Adipose tissue (tissue), 3 donors: Measurements from ENCODE around the gene CCDC34. TPM values are rescaled to one million over a fixed set of nuclear protein-coding genes. Genes with fewer than 3 reads are reported as not detected.

Experiments used
- H3K27ac ChIP-seq: one replicate; pipeline ENCODE4 v1.5.1; 2013; ENCODE audit warnings: low read depth, low read length
- WGBS, 3 donors: extraction: QIAGEN DNeasy Blood & Tissue Kit; methylation state at CpG; one replicate each; pipeline ENCODE4 v1.1.7; 2013; 5-methylcytosine and 5-hydroxymethylcytosine counted together
- polyA plus RNA-seq, 3 donors: library from polyadenylated mRNA; stranded (reverse); fragments of 200-250 nt; gene quantifications; one replicate each; pipeline ENCODE4 v1.2.3, GENCODE V29; 2013
- donor health status: healthy with polysubstance abuse.
- donor health status: Bipolar disorder and iron deficiency.
- donor health status: healthy.

Gene CCDC34
- polyA plus RNA-seq, 3 donors: 2.8 to 5.8 (median 3.6) TPM

DNA sequence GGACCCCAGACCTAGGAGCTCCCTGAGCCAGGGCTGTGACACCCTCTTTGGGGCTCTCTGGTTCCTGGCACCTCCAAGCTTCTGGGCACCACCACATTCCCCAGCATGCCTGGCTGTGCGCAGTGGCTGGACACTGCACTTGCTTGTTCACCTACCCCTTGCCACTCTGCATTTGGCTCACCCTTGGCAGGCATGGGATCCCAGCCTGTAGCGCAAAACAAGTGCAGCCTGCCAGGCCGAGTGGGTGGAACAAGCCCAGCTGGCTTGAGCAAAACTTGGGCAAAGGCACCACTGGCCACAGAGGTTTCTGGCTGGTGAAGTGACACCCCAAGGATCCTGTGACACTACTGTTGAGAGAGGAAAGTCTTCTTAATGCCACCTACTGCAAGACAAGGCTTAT is 57.3 kb downstream of the CCDC34 start:
- H3K27ac ChIP-seq: no peak overlapping the region
- 83 to 93% (median 90%) methylated on average over 3 of the region's 3 CpGs for WGBS, 3 donors

DNA sequence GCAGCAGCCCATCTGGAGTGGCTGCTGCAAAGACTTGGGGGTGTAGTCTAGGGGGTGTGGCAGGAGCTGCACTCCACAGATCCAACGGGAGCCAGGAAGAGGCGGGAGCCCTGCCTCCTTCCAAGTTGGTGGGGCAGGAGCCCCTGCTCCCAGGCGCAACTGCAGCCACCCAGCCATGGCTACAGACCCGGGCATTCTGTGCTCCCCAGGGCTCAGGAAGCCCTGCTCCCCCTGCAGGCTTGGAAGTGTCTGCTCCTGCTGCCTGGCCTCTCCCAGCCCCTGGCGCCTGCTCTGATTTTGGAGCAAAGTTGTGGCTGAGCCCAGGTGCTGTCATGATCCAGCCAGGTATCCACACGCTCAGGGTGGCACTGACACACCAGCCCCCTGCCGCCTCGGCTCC is 58.5 kb downstream of the CCDC34 start:
- no peak overlapping the region for H3K27ac ChIP-seq
- whole genome bisulfite sequencing, 3 donors: 92 to 95% (median 94%) methylated on average over 8 of the region's 8 CpGs

DNA sequence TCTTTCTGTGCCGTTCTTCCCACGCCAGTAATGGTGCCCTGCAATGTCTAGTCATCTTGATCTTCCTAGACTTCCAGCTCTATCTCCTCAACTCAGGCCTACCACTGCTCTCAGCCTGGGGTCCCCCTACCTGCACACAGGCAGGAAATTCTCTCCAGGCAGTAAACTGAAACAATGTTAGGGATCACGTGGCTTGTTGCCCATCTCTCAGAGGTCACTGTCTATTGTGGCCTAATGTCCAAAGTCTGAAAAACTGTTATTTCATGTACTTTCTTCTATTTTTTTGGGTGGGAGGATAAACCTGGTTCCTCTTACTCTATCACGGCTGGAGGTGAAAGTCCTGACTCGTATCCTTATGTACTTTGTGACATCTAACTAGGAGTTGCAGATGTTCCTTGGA is 59.1 kb downstream of the CCDC34 start:
- 71 to 90% (median 86%) methylated on average over 5 of the region's 5 CpGs for WGBS, 3 donors
- no peak overlapping the region for H3K27ac ChIP-seq

DNA sequence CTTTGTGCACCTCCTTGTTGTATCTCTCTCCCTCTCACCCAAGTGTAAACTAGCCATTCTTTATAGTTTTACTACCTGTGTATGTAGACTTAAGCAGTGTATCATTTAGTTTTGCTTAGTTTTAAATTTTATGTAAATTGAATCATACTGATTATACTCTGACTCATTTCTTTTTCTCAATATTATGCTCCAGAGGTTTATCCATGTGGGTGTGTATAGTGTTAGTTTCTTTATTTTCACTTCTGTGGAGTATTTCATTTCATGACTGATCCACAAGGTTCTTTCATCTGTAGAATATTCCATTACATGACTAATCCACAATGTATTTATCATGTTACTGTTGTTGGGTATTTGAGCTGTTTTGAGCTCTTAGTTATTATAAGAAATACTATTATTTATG is 62.0 kb downstream of the CCDC34 start:
- no peak overlapping the region for H3K27ac ChIP-seq

DNA sequence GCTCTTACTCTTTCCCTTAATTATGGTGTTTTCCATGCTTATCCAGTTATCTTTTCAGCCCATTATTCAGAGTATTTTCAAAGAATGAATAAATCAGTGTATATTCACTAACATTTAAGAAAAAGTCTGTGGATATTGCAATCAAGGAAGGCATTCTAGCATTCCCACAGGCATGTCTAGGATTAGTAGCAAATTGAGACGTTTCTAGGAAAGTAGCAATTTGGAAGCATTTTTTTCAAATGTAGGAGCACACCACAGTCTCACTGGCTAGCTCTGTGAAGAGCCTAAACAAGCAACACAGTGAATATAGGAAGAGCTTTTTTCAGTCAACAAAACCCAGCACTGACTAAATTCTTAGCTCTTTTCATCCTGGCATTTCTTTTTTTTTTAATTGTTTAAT is 65.4 kb downstream of the CCDC34 start:
- H3K27ac ChIP-seq: no peak overlapping the region
- 47 to 65% (median 55%) methylated on average over 1 of the region's 1 CpG for WGBS, 3 donors

DNA sequence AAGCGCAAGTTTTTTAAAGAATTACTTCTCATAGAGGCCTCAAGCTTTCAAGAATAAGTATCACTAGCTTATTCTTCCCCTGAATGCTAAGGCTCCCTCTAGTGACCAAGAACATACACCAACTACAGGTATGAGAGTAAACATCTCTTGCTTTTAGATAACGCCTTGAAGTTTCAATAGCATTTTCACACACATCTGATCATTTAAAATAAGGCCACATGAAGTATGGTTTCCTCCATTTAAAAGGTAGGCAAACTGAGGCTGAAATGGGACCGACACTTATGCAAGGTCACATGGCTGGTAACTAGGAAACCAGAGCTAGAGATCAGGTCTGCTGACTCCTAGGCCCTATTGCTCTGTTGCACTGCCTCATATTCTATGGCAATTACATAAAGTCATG is 66.5 kb downstream of the CCDC34 start:
- no peak overlapping the region for H3K27ac ChIP-seq
- WGBS, 3 donors: 27 to 64% (median 57%) methylated on average over 3 of the region's 3 CpGs

DNA sequence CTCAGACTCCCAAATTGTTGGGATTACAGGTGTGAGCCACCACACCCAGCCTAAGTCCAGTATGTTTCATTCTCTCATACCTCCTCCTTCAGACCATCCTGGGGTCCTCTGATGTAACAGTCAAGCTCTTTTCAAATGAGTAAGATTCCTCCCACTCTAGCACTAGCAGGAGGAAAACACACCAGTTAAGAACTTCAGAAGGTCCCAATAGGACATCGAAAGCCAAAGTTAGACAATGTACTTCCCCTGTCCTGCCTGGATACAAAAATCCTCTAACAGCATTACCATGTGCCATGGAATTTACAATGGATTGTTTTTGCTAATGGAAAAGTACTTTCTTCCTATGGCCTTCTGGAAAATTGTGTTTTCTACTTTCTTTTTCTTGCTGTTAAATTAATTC is 67.1 kb downstream of the CCDC34 start:
- 84 to 92% (median 86%) methylated on average over 1 of the region's 1 CpG for WGBS, 3 donors

DNA sequence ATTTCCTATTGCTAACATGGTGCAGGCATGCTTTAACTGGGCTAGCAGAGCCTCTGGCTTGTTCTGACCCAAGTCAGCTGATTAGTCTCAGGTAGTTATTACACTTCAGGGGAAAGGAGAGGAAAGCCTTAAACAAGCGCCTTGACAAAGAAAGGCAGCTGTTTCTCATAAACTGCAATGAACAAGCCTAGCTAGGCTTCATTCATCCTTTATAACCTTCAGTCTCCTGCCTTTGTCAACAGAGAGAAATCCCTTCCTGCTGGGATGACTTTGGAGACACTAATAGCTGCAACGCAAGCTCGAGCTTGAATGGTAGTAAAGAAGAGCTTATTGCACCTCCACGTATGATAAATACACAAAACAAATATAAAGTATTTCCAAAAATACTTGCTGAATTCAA is 68.4 kb downstream of the CCDC34 start:
- WGBS, 3 donors: 86 to 95% (median 87%) methylated on average over 4 of the region's 4 CpGs
- no peak overlapping the region for H3K27ac ChIP-seq

More for the DNA sequence above, 67.1 kb downstream of the CCDC34 start:
- no peak overlapping the region for H3K27ac ChIP-seq

DNA sequence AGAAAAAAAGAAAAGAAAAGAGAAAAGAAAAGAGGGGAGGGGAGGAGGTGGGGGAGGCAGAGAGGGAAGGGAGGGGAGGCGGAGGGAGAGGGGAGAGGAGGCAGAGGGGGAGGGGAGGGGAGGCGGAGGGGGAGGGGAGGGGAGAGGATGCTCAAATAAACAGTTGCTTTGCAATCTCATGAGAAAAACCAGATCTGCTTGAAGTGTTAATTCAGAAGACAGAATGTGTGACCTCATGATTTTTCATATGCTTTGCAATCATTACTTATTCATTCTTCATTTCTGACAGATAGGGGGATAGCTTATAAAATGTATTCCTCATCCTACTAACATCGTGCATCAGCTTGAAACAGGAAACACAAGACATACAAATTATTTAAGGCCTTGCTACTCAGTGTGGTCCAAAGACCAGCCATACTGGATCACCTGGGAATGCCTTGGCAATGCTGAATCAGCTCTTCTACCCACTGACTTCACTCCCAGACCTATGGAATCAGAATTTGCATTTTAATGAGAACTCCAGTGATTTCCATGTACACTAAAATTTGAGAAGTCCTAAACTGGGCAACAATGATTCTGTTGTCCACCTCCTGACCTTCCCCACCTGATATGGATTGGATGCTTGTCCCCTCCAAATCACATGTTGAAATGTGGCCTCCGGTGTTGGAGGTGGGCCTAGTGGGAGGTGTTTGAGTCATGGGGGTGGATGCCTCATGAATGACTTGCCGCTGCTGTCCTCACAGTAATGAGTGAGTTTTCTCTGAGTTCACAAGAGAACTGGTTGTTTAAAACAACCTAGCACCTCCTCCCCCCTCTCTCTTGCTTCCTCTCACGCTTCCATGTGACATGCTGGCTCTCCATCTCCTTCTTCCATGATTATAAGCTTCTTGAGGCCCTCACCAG is 69.2 kb downstream of the CCDC34 start:
- WGBS, 3 donors: 73 to 89% (median 82%) methylated on average over 6 of the region's 6 CpGs
- H3K27ac ChIP-seq: no peak overlapping the region

DNA sequence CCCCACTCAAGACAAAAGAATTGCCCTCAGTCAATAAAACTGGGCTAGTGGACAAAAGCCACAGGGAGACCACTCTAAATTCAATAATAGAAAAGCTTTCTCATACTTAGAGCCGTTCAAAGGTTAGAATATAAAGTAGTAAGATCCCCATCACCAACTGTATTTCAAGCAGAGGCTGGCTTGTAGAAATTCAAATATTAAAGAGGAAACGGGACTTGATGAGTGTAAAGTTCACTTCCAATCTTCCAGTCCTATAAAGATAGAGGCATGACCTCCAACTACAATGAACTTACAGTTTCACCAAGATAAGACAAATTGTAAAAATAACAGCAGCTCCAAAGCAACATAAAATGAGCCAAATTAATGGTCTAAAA is 70.4 kb downstream of the CCDC34 start:
- no peak overlapping the region for H3K27ac ChIP-seq

DNA sequence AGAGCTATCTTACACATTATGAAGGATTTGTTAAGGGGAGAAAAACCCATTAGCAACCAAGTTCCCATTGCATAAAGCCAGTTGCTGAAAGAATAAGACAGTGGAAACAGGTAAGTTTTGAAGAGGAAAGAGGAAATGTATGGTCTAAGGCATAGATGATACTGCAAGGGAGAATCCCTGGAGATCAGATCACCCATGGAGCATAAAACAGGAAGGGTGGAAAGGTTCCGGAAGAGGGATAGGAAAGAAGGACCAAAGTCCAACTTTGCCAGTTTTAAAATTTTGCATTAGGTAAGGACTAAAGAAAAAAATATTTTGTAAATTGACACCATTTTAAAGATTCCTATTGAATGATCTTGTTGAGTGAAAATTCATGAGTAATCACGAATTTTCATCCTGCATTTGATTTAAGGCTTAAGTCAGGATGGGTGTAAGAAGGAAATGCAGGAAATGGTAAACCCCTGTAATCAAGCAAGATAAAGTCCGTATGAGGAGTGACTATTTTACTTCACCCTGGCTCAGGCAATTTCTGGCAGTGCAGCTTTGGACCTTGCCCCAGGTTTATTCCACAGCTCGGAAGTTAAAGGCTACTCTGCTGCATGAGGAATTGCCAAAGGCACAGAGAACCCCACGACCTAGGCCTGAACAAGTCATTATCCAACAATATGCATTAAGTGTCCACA is 70.9 kb downstream of the CCDC34 start:
- 46 to 63% (median 58%) methylated on average over 5 of the region's 5 CpGs for WGBS, 3 donors
- H3K27ac ChIP-seq: no peak overlapping the region

More for the DNA sequence above, 70.4 kb downstream of the CCDC34 start:
- WGBS, 3 donors: 38 to 72% (median 41%) methylated on average over 2 of the region's 2 CpGs

DNA sequence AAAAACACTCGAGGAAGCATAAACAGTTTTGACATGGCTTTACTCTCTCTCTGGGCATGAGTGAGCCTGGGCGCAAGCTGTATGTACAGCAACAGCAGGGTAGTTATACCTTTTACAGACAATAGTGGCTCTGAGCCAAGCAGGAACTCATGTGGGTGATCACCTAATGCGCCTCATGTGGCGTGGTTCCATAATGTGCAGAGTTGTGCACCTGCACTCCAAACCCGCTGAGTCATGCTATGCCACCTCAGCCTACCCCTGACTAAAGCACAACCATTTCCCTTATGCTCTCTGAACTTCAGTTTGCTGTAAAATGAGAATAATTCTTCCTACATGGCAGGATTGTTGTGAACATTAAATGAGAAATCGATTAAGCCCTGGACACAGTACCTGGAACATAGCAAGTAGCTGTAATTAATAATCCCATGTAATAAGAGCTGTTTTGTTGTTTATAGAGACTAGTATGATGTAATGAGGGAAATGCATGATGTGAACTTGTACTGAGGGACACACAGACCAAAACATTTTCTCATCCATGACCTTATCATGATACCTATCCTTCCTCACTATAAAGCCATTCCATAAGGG is 71.6 kb downstream of the CCDC34 start:
- 87 to 98% (median 92%) methylated on average over 6 of the region's 6 CpGs for whole genome bisulfite sequencing, 3 donors
- no peak overlapping the region for H3K27ac ChIP-seq

DNA sequence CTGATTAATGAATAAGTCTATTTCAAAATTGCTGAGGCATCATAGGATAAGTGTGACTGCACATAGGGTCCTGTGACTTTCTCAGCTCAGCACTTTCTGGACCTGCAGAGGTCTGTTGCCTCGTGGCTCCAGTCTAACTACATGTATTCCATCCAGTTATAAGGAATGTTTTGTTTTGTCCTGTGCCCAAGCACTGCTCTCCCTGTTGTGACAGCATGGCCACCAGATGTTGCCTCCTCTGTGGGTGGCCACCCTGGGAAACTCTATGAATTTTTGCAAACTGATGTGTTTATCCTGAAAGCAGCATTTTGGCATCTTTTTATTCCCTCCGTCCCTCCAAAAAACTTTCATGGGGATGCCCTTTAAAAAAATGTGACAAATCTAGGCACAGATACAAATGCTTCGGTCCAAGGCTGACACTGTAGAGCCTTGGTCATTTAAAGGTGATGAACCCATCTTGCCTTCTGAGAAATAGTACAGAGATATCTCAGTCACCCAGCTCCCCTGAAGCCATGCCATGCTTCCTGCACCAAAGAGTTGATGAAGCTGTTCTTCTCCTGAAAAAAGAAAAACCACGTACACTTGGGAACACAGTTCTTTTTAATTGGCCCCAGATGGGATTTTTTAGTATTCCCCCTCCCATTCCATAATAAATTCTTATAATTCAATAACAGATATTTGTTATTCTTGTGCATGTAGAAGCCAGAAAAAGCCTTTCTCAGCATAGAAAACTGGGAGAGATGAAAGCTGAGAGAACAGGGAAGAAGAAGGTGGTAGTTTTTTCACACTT is 72.6 kb downstream of the CCDC34 start:
- WGBS, 3 donors: 56 to 77% (median 69%) methylated on average over 4 of the region's 4 CpGs
- no peak overlapping the region for H3K27ac ChIP-seq

Other genes with a start within 250 kb of the CCDC34 start
- 10 to 100 TPM in 2 of 3 donors, 1 to 10 TPM in 1; 3.0 to 26.1 (median 19.2) TPM for gene LGR4, start 109.6 kb upstream of the CCDC34 start, polyA plus RNA-seq
- 10 to 100 TPM in 1 of 3 donors, 1 to 10 TPM in 2; 3.7 to 10.1 (median 5.2) TPM for gene LIN7C, start 143.6 kb upstream of the CCDC34 start, polyA plus RNA-seq